ENCODE results near the gene ZNF771.

GRCh38 chr16:30428055-30428454 lies 20.6 kb downstream of the ZNF771 start:
- TF ChIP-seq CTCF (optimal IDR thresholded peaks at IDR 0.05 in 1 of 3, IDR thresholded peaks at IDR 0.05 in 1 of 3, conservative IDR thresholded peaks at IDR 0.05 in 1 of 3; ENCODE audit: extremely low read depth in 1 of 3, insufficient read depth in 2 of 3, low read length in 3 of 3) = no peak
- TF ChIP-seq EZH2 (IDR thresholded peaks at IDR 0.05; ENCODE audit: low read length) = no peak
